ENCODE measurements around the gene F8. TPM values are rescaled to one million over a fixed set of nuclear protein-coding genes. Genes with fewer than 3 reads are reported as not detected.
"Not testable (repeated sequence)": the region's sequence is repeated elsewhere in the genome, so short reads cannot be mapped to it uniquely, and the experiment has no call there.

The F8 gene
- polyA plus RNA-seq, 3 donors = 14.8 to 18.6 (median 18.2) TPM

- not testable (repeated sequence) for DNase-seq (ENCODE audit: low read depth in 3 of 3, low spot score in 2 of 3)
These were observed 135.7 kb downstream of the F8 start for GRCh38 chrX:154886789-154887221.

DNA sequence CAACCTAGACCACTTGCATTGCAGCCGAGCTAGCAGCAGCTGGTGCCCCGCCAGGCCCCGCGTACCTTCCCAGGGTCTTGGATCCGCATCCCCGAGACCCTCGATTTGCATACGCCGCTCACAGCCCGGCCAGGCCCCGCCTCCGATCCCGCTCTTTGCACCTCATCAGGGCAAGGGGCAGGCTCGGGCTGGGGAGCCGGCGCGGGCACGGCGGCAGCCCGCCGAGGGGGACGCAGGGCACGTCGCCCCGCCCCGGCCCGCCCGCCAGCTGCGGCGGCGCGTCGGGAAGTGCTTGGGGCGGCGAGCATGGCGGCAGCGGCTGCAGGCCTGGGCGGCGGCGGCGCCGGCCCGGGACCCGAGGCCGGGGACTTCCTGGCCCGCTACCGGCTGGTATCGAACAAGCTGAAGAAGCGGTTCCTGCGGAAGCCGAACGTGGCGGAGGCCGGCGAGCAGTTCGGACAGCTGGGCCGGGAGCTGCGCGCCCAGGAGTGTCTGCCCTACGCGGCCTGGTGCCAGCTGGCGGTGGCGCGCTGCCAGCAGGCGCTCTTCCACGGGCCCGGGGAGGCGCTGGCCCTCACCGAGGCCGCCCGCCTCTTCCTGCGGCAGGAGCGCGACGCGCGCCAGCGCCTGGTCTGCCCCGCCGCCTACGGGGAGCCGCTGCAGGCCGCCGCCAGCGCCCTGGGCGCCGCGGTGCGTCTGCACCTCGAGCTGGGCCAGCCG is 136.3 kb downstream of the F8 start, which contains the start of gene F8A1:
TSS of gene F8A1 (plus strand) at position 287 of the 720 bp plus-strand sequence. CDS start at position 307, 20 bp downstream.
- not testable (repeated sequence) for DNase-seq (ENCODE audit: low read depth in 3 of 3, low spot score in 2 of 3)

DNA sequence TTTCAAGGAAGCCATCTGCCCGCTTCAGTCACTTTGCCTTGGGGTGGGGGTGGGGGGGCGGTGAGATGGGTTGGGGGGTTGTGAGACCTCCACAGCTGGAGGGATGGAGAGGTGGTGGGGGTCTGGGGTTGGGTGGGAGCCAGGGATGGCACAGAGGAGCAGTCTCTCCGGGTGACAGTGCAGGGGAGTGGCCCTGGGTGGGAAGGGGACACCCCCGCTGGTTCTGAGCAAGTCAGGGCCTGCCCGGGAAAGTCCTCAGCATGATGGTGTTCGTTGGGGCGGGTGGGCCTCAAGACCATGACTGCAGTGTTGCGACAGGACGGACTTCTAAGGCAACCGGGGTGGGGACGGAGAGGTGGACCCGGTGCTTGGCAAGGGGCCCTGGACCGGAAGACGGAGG is 137.0 kb downstream of the F8 start:
- not testable (repeated sequence) for DNase-seq (ENCODE audit: low read depth in 3 of 3, low spot score in 2 of 3)

GRCh38 chrX:154885057-154885456 is 137.5 kb downstream of the F8 start:
- not testable (repeated sequence) for DNase-seq (ENCODE audit: low read depth in 3 of 3, low spot score in 2 of 3)

- not testable (repeated sequence) for DNase-seq (ENCODE audit: low read depth in 3 of 3, low spot score in 2 of 3)
These were observed 138.5 kb downstream of the F8 start for GRCh38 chrX:154884069-154884468.

- no peak for DNase-seq (ENCODE audit: low read depth in 3 of 3, low spot score in 2 of 3)
These were observed 149.2 kb downstream of the F8 start for GRCh38 chrX:154873329-154873728.

GRCh38 chrX:154868522-154868921 is 154.0 kb downstream of the F8 start:
- not testable (repeated sequence) for DNase-seq (ENCODE audit: low read depth in 3 of 3, low spot score in 2 of 3)

DNA sequence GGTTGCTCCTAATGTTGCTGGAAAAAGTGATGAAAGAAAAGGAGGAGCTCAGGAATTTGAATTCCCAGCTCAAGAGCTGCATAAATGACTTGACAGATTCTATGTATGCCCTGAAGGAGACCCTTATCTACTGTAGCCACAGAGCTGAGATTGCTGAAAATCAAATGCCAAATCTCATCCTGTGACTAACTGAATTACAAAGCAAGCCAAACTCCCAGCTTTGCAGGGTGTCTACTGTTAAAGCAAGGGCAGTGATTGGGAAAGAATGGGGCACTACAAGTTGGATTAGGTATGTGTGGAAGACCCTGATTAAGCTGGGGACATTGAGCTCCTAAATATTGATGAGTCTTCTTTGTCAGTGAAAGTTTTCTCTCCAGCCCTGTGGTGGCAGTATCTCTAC is 167.3 kb downstream of the F8 start:
- no peak for DNase-seq (ENCODE audit: low read depth in 3 of 3, low spot score in 2 of 3)

DNA sequence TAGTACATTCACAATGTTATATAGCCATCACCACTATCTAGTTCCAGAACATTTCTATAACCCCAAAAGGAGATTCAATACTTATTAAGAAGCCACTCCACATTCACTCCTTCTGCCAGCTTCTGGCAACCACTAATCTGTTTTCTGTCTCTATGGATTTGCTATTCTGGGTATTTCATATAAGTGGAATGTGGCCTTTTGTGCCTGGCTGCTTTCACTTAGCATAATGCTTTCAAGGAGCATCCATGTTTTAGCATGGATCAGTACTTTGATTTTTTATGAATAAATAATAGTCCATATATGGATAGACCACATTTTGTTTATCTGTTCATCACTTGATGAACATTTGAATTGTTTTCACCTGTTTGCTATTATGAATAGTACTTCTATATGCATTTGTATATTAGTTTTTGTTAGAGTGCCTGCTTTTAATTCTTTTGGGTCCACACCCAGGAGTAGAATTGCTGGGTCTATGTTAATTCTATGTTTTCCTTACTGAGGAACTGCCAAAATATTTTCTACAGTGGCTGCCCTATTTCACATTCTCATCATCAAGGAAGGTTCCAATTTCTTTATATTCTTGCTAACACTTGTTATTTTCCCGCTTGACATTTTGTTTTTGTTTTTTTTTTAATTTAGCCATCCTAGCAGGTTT is 171.4 kb downstream of the F8 start:
- no peak for DNase-seq (ENCODE audit: low read depth in 3 of 3, low spot score in 2 of 3)

- peak in 1 of 3 donors; percentile 6 for DNase-seq (ENCODE audit: low read depth in 3 of 3, low spot score in 2 of 3)
These were observed 181.7 kb downstream of the F8 start for GRCh38 chrX:154840856-154841255.

- no peak for DNase-seq (ENCODE audit: low read depth in 3 of 3, low spot score in 2 of 3)
These were observed 186.4 kb downstream of the F8 start for GRCh38 chrX:154836163-154836562.

DNA sequence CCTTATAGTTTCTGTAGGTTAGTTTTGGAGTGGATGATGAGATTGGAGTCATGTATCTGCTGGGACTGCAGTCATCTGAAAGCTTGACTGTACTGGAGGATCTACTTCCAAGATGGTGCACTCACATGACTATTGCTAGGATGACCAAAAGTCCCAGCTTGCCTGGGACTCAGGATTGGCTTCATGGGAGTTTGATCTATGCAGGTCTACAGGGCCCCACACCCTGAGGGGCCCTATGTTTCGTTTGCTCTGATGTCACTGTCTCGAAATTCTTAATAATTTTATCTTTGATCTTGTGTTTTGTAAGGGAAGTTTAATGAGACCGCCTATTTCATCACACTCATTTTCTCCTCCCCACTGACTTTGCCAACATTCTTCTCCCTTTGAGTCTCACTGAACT is 188.0 kb downstream of the F8 start, which contains the start of gene SMIM9:
TSS of gene SMIM9 (minus strand) at position 101 of the 400 bp plus-strand sequence. CDS start 3,806 bp downstream, outside the sequence.
- DNase-seq (ENCODE audit: low read depth in 3 of 3, low spot score in 2 of 3) = no peak

GRCh38 chrX:154833746-154834274 is 188.7 kb downstream of the F8 start:
- no peak for DNase-seq (ENCODE audit: low read depth in 3 of 3, low spot score in 2 of 3)

GRCh38 chrX:154829926-154830442 is 192.5 kb downstream of the F8 start:
- DNase-seq (ENCODE audit: low read depth in 3 of 3, low spot score in 2 of 3) = no peak

- DNase-seq (ENCODE audit: low read depth in 3 of 3, low spot score in 2 of 3) = no peak
These were observed 193.4 kb downstream of the F8 start for GRCh38 chrX:154829134-154829533.

DNA sequence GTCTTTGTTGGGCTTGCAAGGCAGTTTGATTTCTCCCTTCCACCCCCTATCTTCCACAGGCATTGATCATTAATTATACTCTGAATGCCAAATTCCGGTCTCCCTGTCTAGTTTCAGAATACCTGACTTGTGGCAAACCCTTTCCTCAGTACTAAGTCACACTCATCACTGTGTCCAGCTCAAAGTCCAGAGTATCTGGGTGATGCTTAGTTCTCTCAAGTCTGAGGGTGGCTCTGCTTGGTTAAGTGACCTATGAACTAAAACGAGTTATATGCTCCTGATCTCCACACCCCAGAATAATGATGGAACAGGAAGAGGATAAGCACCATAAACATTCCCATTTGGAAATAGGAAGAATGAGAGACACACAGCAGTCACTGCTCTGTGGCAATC is 194.5 kb downstream of the F8 start:
- DNase-seq (ENCODE audit: low read depth in 3 of 3, low spot score in 2 of 3) = no peak

- DNase-seq (ENCODE audit: low read depth in 3 of 3, low spot score in 2 of 3) = no peak
These were observed 195.1 kb downstream of the F8 start for GRCh38 chrX:154827194-154828015.

GRCh38 chrX:154825586-154825985 is 196.9 kb downstream of the F8 start:
- DNase-seq (ENCODE audit: low read depth in 3 of 3, low spot score in 2 of 3) = not testable (repeated sequence)

- no peak for DNase-seq (ENCODE audit: low read depth in 3 of 3, low spot score in 2 of 3)
These were observed 197.9 kb downstream of the F8 start for GRCh38 chrX:154824638-154825037.

GRCh38 chrX:154822029-154822428 is 200.5 kb downstream of the F8 start:
- DNase-seq (ENCODE audit: low read depth in 3 of 3, low spot score in 2 of 3) = no peak

DNA sequence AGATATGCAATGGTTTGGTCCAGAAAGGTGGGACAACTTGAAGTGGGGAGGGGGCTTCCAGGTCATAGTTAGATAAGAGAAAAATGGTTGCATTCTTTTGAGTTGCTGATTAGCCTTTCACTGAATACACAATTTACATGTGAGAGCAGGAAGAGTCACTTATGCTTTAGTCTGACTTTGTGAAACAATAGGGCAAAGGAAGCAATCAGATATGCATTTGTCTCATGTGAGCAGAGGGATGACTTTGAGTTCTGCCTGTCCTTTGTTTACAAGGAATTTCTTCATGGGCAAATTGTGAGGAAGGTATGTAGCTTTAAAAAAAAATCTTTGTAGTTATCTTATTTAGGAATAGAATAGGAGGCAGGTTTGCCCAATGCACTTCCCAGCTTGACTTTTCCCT is 201.0 kb downstream of the F8 start:
- no peak for DNase-seq (ENCODE audit: low read depth in 3 of 3, low spot score in 2 of 3)

Measured in right renal cortex interstitium (tissue), 3 donors.